ENCODE data around the gene LRRC55. TPM values are rescaled to one million over a fixed set of nuclear protein-coding genes. Genes with fewer than 3 reads are reported as not detected.

Gene LRRC55
- total RNA-seq, 4 donors from 2014 or later, result 0.14 to 0.16 TPM; not detected in 2

- H3K36me3 ChIP-seq, result no peaks in the 10 kb centered on the region
- H3K27ac ChIP-seq, result no peak overlapping the region
- intact Hi-C loops (cut with DNase I; ENCODE audit: low total_unique reads) (no loop called here), in situ Hi-C loops (cut with MboI; ENCODE audit: low pct_ligation_motif_present in 1 of 4, low pct_unique_long_range_greater_than_20kb in 1 of 4, low sequenced_read_pairs in 3 of 4) (no loop called here)
- TF ChIP-seq EP300 (IDR thresholded peaks at IDR 0.05; ENCODE audit: low read depth) (no peak), CTCF (IDR thresholded peaks at IDR 0.05) (no peak), POLR2A (IDR thresholded peaks at IDR 0.05) (no peak), POLR2AphosphoS5 (IDR thresholded peaks at IDR 0.05) (no peak)
- H3K4me3 ChIP-seq, result no peak overlapping the region
- no peak for DNase-seq
- no peaks in the 10 kb centered on the region for H3K27me3 ChIP-seq
- H3K9me3 ChIP-seq, result no peaks in the 10 kb centered on the region
- H3K4me1 ChIP-seq, result no peaks in the 10 kb centered on the region
Observed at GRCh38 chr11:57153448-57153847, 28.3 kb upstream of the LRRC55 start.

- no peaks in the 10 kb centered on the region for H3K9me3 ChIP-seq
- no peak for DNase-seq
- TF ChIP-seq POLR2AphosphoS5 (IDR thresholded peaks at IDR 0.05) (no peak), EP300 (IDR thresholded peaks at IDR 0.05; ENCODE audit: low read depth) (no peak), CTCF (IDR thresholded peaks at IDR 0.05) (no peak), POLR2A (IDR thresholded peaks at IDR 0.05) (no peak)
- intact Hi-C loops (cut with DNase I; ENCODE audit: low total_unique reads) (no loop called here), in situ Hi-C loops (cut with MboI; ENCODE audit: low pct_ligation_motif_present in 1 of 4, low pct_unique_long_range_greater_than_20kb in 1 of 4, low sequenced_read_pairs in 3 of 4) (no loop called here)
- WGBS, 2 donors (ENCODE audit: low coverage in 1 of 2), result 74% methylated on average over 2 of the region's 2 CpGs; no CpG with 5 or more reads in 1 of the 2 donors
- H3K4me3 ChIP-seq, result no peak overlapping the region
- H3K27me3 ChIP-seq, result no peaks in the 10 kb centered on the region
- no peaks in the 10 kb centered on the region for H3K36me3 ChIP-seq
- H3K4me1 ChIP-seq, result no peaks in the 10 kb centered on the region
- H3K27ac ChIP-seq, result no peak overlapping the region
Observed at GRCh38 chr11:57154739-57155138, 27.0 kb upstream of the LRRC55 start.

GRCh38 chr11:57155400-57155799 is 26.4 kb upstream of the LRRC55 start:
- WGBS, 2 donors (ENCODE audit: low coverage in 1 of 2), result 78 to 100% methylated on average over 1 of the region's 1 CpG
- H3K4me3 ChIP-seq, result no peak overlapping the region
- DNase-seq, result no peak
- H3K27ac ChIP-seq, result no peak overlapping the region
- TF ChIP-seq POLR2AphosphoS5 (IDR thresholded peaks at IDR 0.05), result no peak
- no peak for TF ChIP-seq EP300 (IDR thresholded peaks at IDR 0.05; ENCODE audit: low read depth)
- no peak for TF ChIP-seq CTCF (IDR thresholded peaks at IDR 0.05)
- no peak for TF ChIP-seq POLR2A (IDR thresholded peaks at IDR 0.05)
- no peaks in the 10 kb centered on the region for H3K4me1 ChIP-seq
- no peaks in the 10 kb centered on the region for H3K36me3 ChIP-seq
- in situ Hi-C loops (cut with MboI; ENCODE audit: low pct_ligation_motif_present in 1 of 4, low pct_unique_long_range_greater_than_20kb in 1 of 4, low sequenced_read_pairs in 3 of 4) (no loop called here), intact Hi-C loops (cut with DNase I; ENCODE audit: low total_unique reads) (no loop called here)
- no peaks in the 10 kb centered on the region for H3K9me3 ChIP-seq
- no peaks in the 10 kb centered on the region for H3K27me3 ChIP-seq

- in situ Hi-C loops (cut with MboI; ENCODE audit: low pct_ligation_motif_present in 1 of 4, low pct_unique_long_range_greater_than_20kb in 1 of 4, low sequenced_read_pairs in 3 of 4) (no loop called here), intact Hi-C loops (cut with DNase I; ENCODE audit: low total_unique reads) (no loop called here)
- H3K4me3 ChIP-seq, result no peak overlapping the region
- no peak for DNase-seq
- H3K27ac ChIP-seq, result no peak overlapping the region
- no peaks in the 10 kb centered on the region for H3K36me3 ChIP-seq
- no peaks in the 10 kb centered on the region for H3K9me3 ChIP-seq
- TF ChIP-seq POLR2A (IDR thresholded peaks at IDR 0.05) (no peak), CTCF (IDR thresholded peaks at IDR 0.05) (no peak), POLR2AphosphoS5 (IDR thresholded peaks at IDR 0.05) (peak in 1 of 3 donors; percentile 66), EP300 (IDR thresholded peaks at IDR 0.05; ENCODE audit: low read depth) (no peak)
- WGBS, 2 donors (ENCODE audit: low coverage in 1 of 2), result 59 to 70% methylated on average over 4 to 10 of the region's 10 CpGs
- no peaks in the 10 kb centered on the region for H3K27me3 ChIP-seq
- H3K4me1 ChIP-seq, result no peaks in the 10 kb centered on the region
Observed at GRCh38 chr11:57155838-57156607, 25.7 kb upstream of the LRRC55 start.

Measured in transverse colon (tissue), 4 donors.